GM10248 (cell line): ENCODE measurements around the gene UBE2F.

Experiments
- CTCF ChIA-PET: fragments of 300-600 bp; sonication (Branson Sonifier 250); formaldehyde crosslinking; extraction: SDS; loops from one replicate; lab custom pipeline; 2021; ENCODE audit warnings: antibody characterized with exemption; lab: Yijun Ruan, JAX
- POLR2A ChIA-PET: fragments of 350-650 bp; sonication (Branson Sonifier 250); formaldehyde crosslinking; extraction: SDS; loops from one replicate; lab custom pipeline; 2020; ENCODE audit warnings: antibody characterized with exemption; lab: Yijun Ruan, JAX
- DNase-seq: peaks from one replicate; pipeline ENCODE4 v3.0.0; 2012; ENCODE audit errors: extremely low spot score
- CTCF ChIP-seq: IDR thresholded peaks from 2 replicates; pipeline ENCODE4 v1.5.1; 2012; ENCODE audit warnings: mild to moderate bottlenecking, low read depth; ENCODE audit errors: extremely low read depth, missing control alignments, control extremely low read depth

Gene UBE2F

GRCh38 chr2:237922641-237923361 is 44.0 kb upstream of the UBE2F start:
- TF ChIP-seq CTCF = no peak
- ChIA-PET POLR2A (no interaction called here), CTCF (interaction anchor here (0.6 to 2.8 kb wide), 15 partner anchors 9 to 340 kb away, joined by 3 to 9 read pairs (median 4); partner anchors contain the start of gene KLHL30)
- no peak for DNase-seq

- TF ChIP-seq CTCF = peak; percentile 84
- peak; percentile 91 for DNase-seq
Measured at GRCh38 chr2:237923481-237924163, 43.2 kb upstream of the UBE2F start.

GRCh38 chr2:237924164-237924534 is 42.7 kb upstream of the UBE2F start:
- DNase-seq = no peak
- CTCF ChIA-PET = interaction anchor here (1.1 to 2.8 kb wide), 4 partner anchors 19 to 215 kb away, joined by 3 to 9 read pairs (median 7); partner anchors contain the start of gene KLHL30
- POLR2A ChIA-PET = no interaction called here
- no peak for TF ChIP-seq CTCF

More at GRCh38 chr2:237923481-237924163, 43.2 kb upstream of the UBE2F start:
- POLR2A ChIA-PET = no interaction called here
- CTCF ChIA-PET = interaction anchor here (0.6 to 2.8 kb wide), 15 partner anchors 8 to 339 kb away, joined by 3 to 9 read pairs (median 4); partner anchors contain the start of gene KLHL30

GRCh38 chr2:237927135-237927534 is 39.7 kb upstream of the UBE2F start:
- ChIA-PET POLR2A (no interaction called here), CTCF (no interaction called here)
- no peak for DNase-seq
- TF ChIP-seq CTCF = no peak

- TF ChIP-seq CTCF = no peak
- no peak for DNase-seq
- ChIA-PET CTCF (no interaction called here), POLR2A (no interaction called here)
Measured at GRCh38 chr2:237927986-237928385, 38.8 kb upstream of the UBE2F start.

GRCh38 chr2:237929979-237930378 is 36.8 kb upstream of the UBE2F start:
- DNase-seq = no peak
- TF ChIP-seq CTCF = no peak
- POLR2A ChIA-PET = no interaction called here
- CTCF ChIA-PET = no interaction called here
